Left lung (tissue), 10 donors: ENCODE data around the gene PLA2R1. TPM values are rescaled to one million over a fixed set of nuclear protein-coding genes. Genes with fewer than 3 reads are reported as not detected.

Source experiments
- ATAC-seq: fragments of 200-7000 bp; cut with Tn5 transposase; one replicate; pipeline ENCODE4 v1.9.1; 2020; ENCODE audit warnings: moderate library complexity
- DNase-seq, 4 donors: peaks; one replicate each; pipeline ENCODE4 v3.0.0-alpha.2; 2013 to 2020
- H3K27ac ChIP-seq, 2 donors: fragments of 200-600 bp; sonication (generic) in 1 of 2; one replicate each; pipeline versions ENCODE4 v1.5.0 to v1.8.0; 2020 to 2021
- H3K27me3 ChIP-seq, 2 donors: fragments of 200-600 bp; sonication (generic) in 1 of 2; one replicate each; pipeline versions ENCODE4 v1.5.0 to v1.8.0; 2020 to 2021
- H3K36me3 ChIP-seq, 2 donors: fragments of 200-600 bp; sonication (generic) in 1 of 2; one replicate each; pipeline versions ENCODE4 v1.5.0 to v1.8.0; 2020 to 2021
- H3K4me1 ChIP-seq, 2 donors: fragments of 200-600 bp; one replicate each; pipeline ENCODE4 v1.8.0; 2021
- H3K4me3 ChIP-seq, 2 donors: fragments of 200-600 bp; sonication (generic) in 1 of 2; one replicate each; pipeline versions ENCODE4 v1.5.0 to v1.8.0; 2020 to 2021; ENCODE audit warnings: mild to moderate bottlenecking in 1 of 2
- H3K9me3 ChIP-seq, 2 donors: fragments of 200-600 bp; sonication (generic) in 1 of 2; one replicate each; pipeline versions ENCODE4 v1.5.0 to v1.8.0; 2020 to 2021
- CTCF ChIP-seq, 2 donors: fragments of 200-600 bp; sonication (generic) in 1 of 2; IDR thresholded peaks; one replicate each; pipeline versions ENCODE4 v1.5.0 to v1.8.0; 2021; ENCODE audit warnings: antibody characterized with exemption in 2 of 2
- intact Hi-C, 2 donors: fragments of 100-400 bp; cut with DNase I; formaldehyde crosslinking; loops; one replicate each; pipeline versions ENCODE4 v1.11.2 to v1.14.2; 2022
- polyA plus RNA-seq, 6 donors: library from polyadenylated mRNA; unstranded; fragments of 120-200 nt; gene quantifications; one replicate each; pipeline ENCODE4 v1.2.1, GENCODE V29; 2013; ENCODE audit not compliant: insufficient read length in 6 of 6
- total RNA-seq, 2 donors: library from RNA; stranded (reverse); fragmentation: NEBNext Ultra II Directional; extraction: Animal tissue kit (Norgen Biotek cat#: 25700); gene quantifications; one replicate each; pipeline ENCODE4 v1.2.1, GENCODE V29; 2021
- donor health status: DM: no; HTN: yes; CAD: no.
- donor health status: DM: no; HTN: no; CAD: no.

The PLA2R1 gene
- total and polyA plus RNA-seq, 8 donors: 4.1 to 7.2 (median 5.5) TPM

GRCh38 chr2:160022162-160022561 is 40.3 kb downstream of the PLA2R1 start:
- Histone ChIP-seq H3K27ac (no peak overlapping the region), H3K4me3 (no peak overlapping the region), H3K4me1 (no peaks in the 10 kb centered on the region), H3K9me3 (peaks cover 0 to 9% of the 10 kb centered on the region in 2 donors), H3K36me3 (no peaks in the 10 kb centered on the region), H3K27me3 (no peaks in the 10 kb centered on the region)
- intact Hi-C loops: no loop called here
- peak in 1 of 2 donors; percentile 10 for TF ChIP-seq CTCF (IDR thresholded peaks at IDR 0.05)
- ATAC-seq (no peak), DNase-seq (no peak)

- no peak overlapping the region for H3K27ac ChIP-seq
- TF ChIP-seq CTCF (IDR thresholded peaks at IDR 0.05): no peak
- H3K4me3 ChIP-seq: no peak overlapping the region
- ATAC-seq (no peak), DNase-seq (no peak)
- no peaks in the 10 kb centered on the region for H3K36me3 ChIP-seq
- peaks cover 0 to 9% of the 10 kb centered on the region in 2 donors for H3K9me3 ChIP-seq
- intact Hi-C loops: no loop called here
- no peaks in the 10 kb centered on the region for H3K4me1 ChIP-seq
- no peaks in the 10 kb centered on the region for H3K27me3 ChIP-seq
Measured at GRCh38 chr2:160019374-160020090, 42.9 kb downstream of the PLA2R1 start.

- Histone ChIP-seq H3K9me3 (no peaks in the 10 kb centered on the region), H3K27ac (no peak overlapping the region), H3K4me1 (no peaks in the 10 kb centered on the region), H3K27me3 (no peaks in the 10 kb centered on the region), H3K36me3 (no peaks in the 10 kb centered on the region), H3K4me3 (no peak overlapping the region)
- no peak for TF ChIP-seq CTCF (IDR thresholded peaks at IDR 0.05)
- intact Hi-C loops: no loop called here
- DNase-seq (no peak), ATAC-seq (no peak)
Measured at GRCh38 chr2:160015746-160016145, 46.7 kb downstream of the PLA2R1 start.

GRCh38 chr2:160014227-160014626 is 48.2 kb downstream of the PLA2R1 start:
- no peaks in the 10 kb centered on the region for H3K4me1 ChIP-seq
- H3K4me3 ChIP-seq: no peak overlapping the region
- H3K27ac ChIP-seq: no peak overlapping the region
- no peaks in the 10 kb centered on the region for H3K27me3 ChIP-seq
- H3K36me3 ChIP-seq: no peaks in the 10 kb centered on the region
- no peaks in the 10 kb centered on the region for H3K9me3 ChIP-seq
- ATAC-seq: no peak
- intact Hi-C loops: no loop called here
- TF ChIP-seq CTCF (IDR thresholded peaks at IDR 0.05): no peak
- no peak for DNase-seq

- no peak for DNase-seq
- no peaks in the 10 kb centered on the region for H3K4me1 ChIP-seq
- TF ChIP-seq CTCF (IDR thresholded peaks at IDR 0.05): no peak
- intact Hi-C loops: no loop called here
- no peak overlapping the region for H3K4me3 ChIP-seq
- no peaks in the 10 kb centered on the region for H3K27me3 ChIP-seq
- no peaks in the 10 kb centered on the region for H3K9me3 ChIP-seq
- H3K36me3 ChIP-seq: no peaks in the 10 kb centered on the region
- no peak for ATAC-seq
- H3K27ac ChIP-seq: no peak overlapping the region
Measured at GRCh38 chr2:160010361-160011145, 51.9 kb downstream of the PLA2R1 start.
